SK-N-MC (cell line): ENCODE results near the gene RAB7B.

Source experiments
- DNase-seq: peaks from one replicate; pipeline ENCODE4 v3.0.0-alpha.2; 2011; ENCODE audit warnings: low read depth, low spot score
- H3K27ac ChIP-seq: fragments of 200-600 bp; sonication (generic); 2 replicates; pipeline ENCODE4 v1.5.1; 2016; ENCODE audit warnings: mixed run types
- H3K36me3 ChIP-seq: fragments of 200-600 bp; sonication (generic); 2 replicates; pipeline ENCODE4 v1.6.1; 2017; ENCODE audit warnings: antibody characterized with exemption, low read length, mixed read lengths; ENCODE audit not compliant: insufficient read depth
- H3K4me3 ChIP-seq: fragments of 200-600 bp; sonication (generic); 2 replicates; pipeline ENCODE4 v1.5.1; 2016
- H3K9ac ChIP-seq: fragments of 200-600 bp; sonication (generic); 2 replicates; pipeline ENCODE4 v1.8.0; 2017; ENCODE audit warnings: mixed run types, mixed read lengths; ENCODE audit not compliant: insufficient read length
- H3K9me3 ChIP-seq: fragments of 200-600 bp; sonication (generic); 2 replicates; pipeline ENCODE4 v1.6.1; 2017; ENCODE audit warnings: low read depth, mild to moderate bottlenecking, antibody characterized with exemption, low read length, moderate library complexity, mixed read lengths
- EZH2 ChIP-seq: fragments of 200-600 bp; sonication (generic); IDR thresholded peaks from one replicate; pipeline ENCODE4 v1.6.1; 2017; ENCODE audit warnings: antibody characterized with exemption
- FOXP2 ChIP-seq: optimal IDR thresholded peaks from 2 replicates; pipeline ENCODE3; 2011; ENCODE audit warnings: mild to moderate bottlenecking, moderate library complexity; ENCODE audit not compliant: insufficient read depth; ENCODE audit errors: extremely low read length, control extremely low read depth
- POLR2AphosphoS5 ChIP-seq: IDR thresholded peaks from 2 replicates; pipeline ENCODE4 v1.6.1; 2012; ENCODE audit warnings: mild to moderate bottlenecking, low read depth, low read length, borderline replicate concordance

RAB7B gene

DNA sequence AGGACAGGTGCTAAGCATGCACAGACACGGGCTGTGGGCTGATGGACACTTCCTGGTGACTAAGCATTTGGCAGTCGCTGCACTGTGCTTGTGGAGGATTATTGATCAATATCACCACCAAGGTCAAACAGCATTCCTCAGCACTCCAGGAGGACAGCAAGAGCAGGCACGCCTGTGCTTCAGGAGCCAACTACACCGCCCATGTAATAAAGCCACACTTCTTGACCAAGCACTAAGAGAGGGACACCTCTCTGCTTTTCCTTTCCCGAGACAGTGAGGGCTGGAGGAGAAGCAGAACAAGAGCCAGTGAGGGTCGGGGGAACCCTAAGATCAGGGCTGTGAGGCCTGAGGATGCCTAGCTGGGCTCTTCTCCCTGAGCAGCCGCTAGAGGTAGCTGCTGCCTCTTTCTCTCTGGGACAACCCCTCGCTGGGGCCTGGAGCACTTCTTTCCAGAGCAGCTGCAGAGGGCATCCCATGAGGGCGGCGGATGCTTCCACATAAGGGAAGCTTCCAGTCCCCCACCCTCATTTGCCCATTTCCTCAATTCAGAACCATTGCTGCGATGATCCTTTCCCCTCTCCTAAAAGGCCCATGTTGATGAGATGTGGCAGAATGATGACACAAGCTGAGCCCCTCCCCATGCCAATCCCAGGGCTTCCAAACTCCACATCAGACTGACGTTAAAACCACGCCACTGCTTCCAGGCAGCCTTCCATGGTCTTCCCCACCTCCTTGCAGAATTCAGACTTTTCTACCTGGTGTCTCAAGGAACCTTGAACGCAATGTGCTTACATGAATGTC lies 19.1 kb downstream of the RAB7B start:
- no peaks in the 10 kb centered on the region for H3K36me3 ChIP-seq
- no peak overlapping the region for H3K9ac ChIP-seq
- H3K4me3 ChIP-seq = no peak overlapping the region
- H3K9me3 ChIP-seq = no peaks in the 10 kb centered on the region
- TF ChIP-seq POLR2AphosphoS5 (no peak), FOXP2 (no peak), EZH2 (no peak)
- no peak for DNase-seq
- no peak overlapping the region for H3K27ac ChIP-seq

- DNase-seq = no peak
- no peak overlapping the region for H3K9ac ChIP-seq
- H3K4me3 ChIP-seq = no peak overlapping the region
- no peaks in the 10 kb centered on the region for H3K36me3 ChIP-seq
- no peaks in the 10 kb centered on the region for H3K9me3 ChIP-seq
- H3K27ac ChIP-seq = no peak overlapping the region
- TF ChIP-seq EZH2 (no peak), FOXP2 (no peak)
Observed at GRCh38 chr1:205981257-205981656, 21.9 kb downstream of the RAB7B start.

- Histone ChIP-seq H3K9me3 (no peaks in the 10 kb centered on the region), H3K9ac (no peak overlapping the region), H3K27ac (no peak overlapping the region), H3K36me3 (no peaks in the 10 kb centered on the region), H3K4me3 (no peak overlapping the region)
- DNase-seq = no peak
- TF ChIP-seq FOXP2 (no peak), EZH2 (no peak), POLR2AphosphoS5 (no peak)
Observed at GRCh38 chr1:205980237-205980870, 22.8 kb downstream of the RAB7B start.

DNA sequence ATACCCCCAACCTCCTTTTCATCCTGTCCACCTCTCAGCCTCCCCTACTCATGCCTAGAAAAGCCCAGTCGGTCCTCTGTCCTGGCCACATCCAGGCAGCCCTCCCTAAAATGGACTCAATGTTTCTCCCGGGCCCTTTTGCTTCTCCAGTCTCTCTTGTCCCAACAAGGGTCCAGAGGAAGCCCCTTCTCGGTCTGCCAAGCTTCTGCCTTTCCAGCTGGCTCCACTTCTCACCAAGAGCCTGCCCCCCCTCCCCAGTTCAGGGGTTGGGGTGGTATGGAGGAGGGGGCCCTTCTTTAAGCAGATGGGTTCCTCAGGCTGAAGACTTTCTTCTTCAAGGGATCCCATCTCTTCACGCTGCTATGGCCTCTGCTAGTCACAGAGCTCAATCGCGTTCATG lies 23.9 kb downstream of the RAB7B start:
- no peak for DNase-seq
- Histone ChIP-seq H3K27ac (no peak overlapping the region), H3K36me3 (no peaks in the 10 kb centered on the region), H3K9ac (no peak overlapping the region), H3K4me3 (no peak overlapping the region), H3K9me3 (no peaks in the 10 kb centered on the region)
- no peak for TF ChIP-seq EZH2

GRCh38 chr1:205978676-205979075 lies 24.5 kb downstream of the RAB7B start:
- no peak for TF ChIP-seq FOXP2
- no peaks in the 10 kb centered on the region for H3K36me3 ChIP-seq
- DNase-seq = no peak
- H3K9me3 ChIP-seq = no peaks in the 10 kb centered on the region
- H3K4me3 ChIP-seq = no peak overlapping the region
- H3K9ac ChIP-seq = no peak overlapping the region
- H3K27ac ChIP-seq = no peak overlapping the region

DNA sequence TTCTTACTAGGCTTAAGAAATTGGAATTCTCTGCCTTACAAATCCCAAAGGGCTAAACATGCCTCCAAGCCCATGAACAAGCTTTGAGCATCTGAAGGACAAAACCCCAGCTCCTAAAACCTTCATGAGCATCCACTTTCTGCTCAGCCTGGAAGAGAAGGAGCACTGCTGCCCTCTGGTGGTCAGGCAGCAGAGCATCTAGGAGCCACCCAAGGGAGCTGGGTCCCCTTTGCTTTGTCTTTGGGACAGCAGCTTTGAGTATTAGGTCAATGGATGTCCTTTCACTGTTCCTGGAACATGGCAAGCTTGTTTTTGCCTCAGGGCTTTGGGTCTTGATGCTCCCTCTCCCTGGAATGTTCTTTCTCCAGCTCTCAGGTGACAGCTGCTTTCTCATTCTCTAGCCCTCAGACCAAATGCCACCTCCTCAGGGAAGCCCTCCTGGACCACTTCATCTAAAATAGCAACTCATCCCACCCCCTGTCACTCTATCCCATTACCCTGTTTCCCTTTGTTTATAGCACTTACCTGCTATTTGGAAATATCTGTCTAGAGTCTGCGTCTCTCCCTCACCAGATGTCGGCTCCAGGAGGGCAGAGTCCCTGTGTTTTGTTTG lies 25.7 kb downstream of the RAB7B start:
- TF ChIP-seq POLR2AphosphoS5 (no peak), EZH2 (no peak), FOXP2 (no peak)
- DNase-seq = peak; percentile 40
- H3K27ac ChIP-seq = no peak overlapping the region
- H3K9me3 ChIP-seq = no peaks in the 10 kb centered on the region
- H3K4me3 ChIP-seq = no peak overlapping the region
- H3K36me3 ChIP-seq = no peaks in the 10 kb centered on the region
- H3K9ac ChIP-seq = no peak overlapping the region

GRCh38 chr1:205976708-205977401 lies 26.3 kb downstream of the RAB7B start:
- H3K36me3 ChIP-seq = no peaks in the 10 kb centered on the region
- DNase-seq = no peak
- no peak overlapping the region for H3K4me3 ChIP-seq
- no peak overlapping the region for H3K9ac ChIP-seq
- H3K27ac ChIP-seq = no peak overlapping the region
- TF ChIP-seq POLR2AphosphoS5 (no peak), FOXP2 (no peak), EZH2 (no peak)
- H3K9me3 ChIP-seq = no peaks in the 10 kb centered on the region

DNA sequence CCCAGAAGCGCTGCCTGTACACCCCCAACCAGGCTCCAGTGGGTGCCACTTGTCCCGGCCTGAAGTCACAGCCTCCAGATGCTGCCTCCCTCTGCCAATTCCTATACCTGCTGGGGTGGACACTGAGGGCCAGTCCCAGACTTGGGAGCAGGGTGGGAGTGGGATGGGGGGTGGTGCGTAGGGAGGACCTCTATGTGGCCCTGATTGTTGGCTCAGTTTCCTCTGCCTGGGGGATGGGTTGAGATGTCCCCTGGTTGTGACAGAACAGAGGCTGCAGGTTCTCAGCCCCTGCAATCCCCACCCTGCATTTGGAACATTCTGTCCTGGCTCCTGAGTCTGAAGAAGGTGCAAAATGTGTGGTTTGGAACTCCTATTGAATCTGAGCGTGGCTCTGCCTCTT lies 27.2 kb downstream of the RAB7B start:
- Histone ChIP-seq H3K36me3 (no peaks in the 10 kb centered on the region), H3K9me3 (no peaks in the 10 kb centered on the region), H3K9ac (no peak overlapping the region), H3K27ac (no peak overlapping the region), H3K4me3 (no peak overlapping the region)
- no peak for DNase-seq
- TF ChIP-seq POLR2AphosphoS5 (no peak), FOXP2 (no peak), EZH2 (no peak)
